Esophagus muscularis mucosa (tissue), 4 donors: ENCODE measurements around the gene BNC2. TPM values are rescaled to one million over a fixed set of nuclear protein-coding genes. Genes with fewer than 3 reads are reported as not detected.

ENCODE experiments used
- DNase-seq: peaks from one replicate; pipeline ENCODE4 v3.0.0-alpha.2; 2017; ENCODE audit errors: extremely low spot score
- H3K27ac ChIP-seq, 4 donors: fragments of 200-600 bp; sonication (generic); replicated peaks in 1 of 4; 1 replicate in 3 of 4; 2 replicates in 1 of 4; pipeline ENCODE4 v1.5.1; 2016 to 2019; ENCODE audit warnings: mild to moderate bottlenecking in 1 of 4
- H3K27me3 ChIP-seq, 4 donors: fragments of 200-600 bp; sonication (generic); one replicate each; pipeline versions ENCODE4 v1.5.1 to v1.6.0; 2016 to 2019
- H3K36me3 ChIP-seq, 4 donors: fragments of 200-600 bp; sonication (generic); one replicate each; pipeline ENCODE4 v1.5.1; 2016 to 2019
- H3K4me1 ChIP-seq, 4 donors: fragments of 200-600 bp; sonication (generic); one replicate each; pipeline ENCODE4 v1.5.1; 2016 to 2019
- H3K4me3 ChIP-seq, 4 donors: fragments of 200-600 bp; sonication (generic); 1 replicate in 2 of 4; 2 replicates in 2 of 4; pipeline ENCODE4 v1.5.1; 2016 to 2019; ENCODE audit warnings: mild to moderate bottlenecking in 4 of 4, moderate library complexity in 1 of 4
- H3K9me3 ChIP-seq, 4 donors: fragments of 200-600 bp; sonication (generic); 1 replicate in 3 of 4; 2 replicates in 1 of 4; pipeline ENCODE4 v1.5.1; 2016 to 2019
- EP300 ChIP-seq: sonication (generic); formaldehyde crosslinking; IDR thresholded peaks from one replicate; pipeline ENCODE4 v1.6.1; 2017; ENCODE audit warnings: antibody characterized with exemption
- POLR2A ChIP-seq: fragments of 450-650 bp; IDR thresholded peaks from one replicate; pipeline ENCODE4 v1.6.1; 2017; ENCODE audit warnings: antibody characterized with exemption, moderate library complexity, mild to moderate bottlenecking, low read depth
- POLR2AphosphoS5 ChIP-seq, 2 donors: sonication (generic); formaldehyde crosslinking; IDR thresholded peaks; one replicate each; pipeline ENCODE4 v1.6.1; 2017; ENCODE audit warnings: antibody characterized with exemption in 2 of 2
- WGBS: methylation state at CpG from one replicate; pipeline ENCODE4 v1.1.5; 2018; 5-methylcytosine and 5-hydroxymethylcytosine counted together
- intact Hi-C: fragments of 100-400 bp; cut with DNase I; formaldehyde crosslinking; loops from one replicate; pipeline ENCODE4 v1.15.1; 2023
- total RNA-seq, 4 donors: library from RNA; depleted of rRNA; stranded (reverse); fragments of >200 nt; gene quantifications; one replicate each; pipeline versions ENCODE4 v1.1.0 to v1.2.1, GENCODE V29; 2016
- TF ChIP-seq, protein P1 (sequence below), 3 experiments: fragments of 200-600 bp in 2 of 3; fragments of 450-650 bp in 1 of 3; sonication (generic) in 2 of 3; IDR thresholded peaks; one replicate each; pipeline ENCODE4 v1.5.1; 2017 to 2019; ENCODE audit warnings: antibody characterized with exemption in 3 of 3, mild to moderate bottlenecking in 2 of 3, moderate library complexity in 1 of 3

BNC2 gene
- total RNA-seq, 4 donors from 2014 or later: 95.3 to 138 (median 123) TPM

DNA sequence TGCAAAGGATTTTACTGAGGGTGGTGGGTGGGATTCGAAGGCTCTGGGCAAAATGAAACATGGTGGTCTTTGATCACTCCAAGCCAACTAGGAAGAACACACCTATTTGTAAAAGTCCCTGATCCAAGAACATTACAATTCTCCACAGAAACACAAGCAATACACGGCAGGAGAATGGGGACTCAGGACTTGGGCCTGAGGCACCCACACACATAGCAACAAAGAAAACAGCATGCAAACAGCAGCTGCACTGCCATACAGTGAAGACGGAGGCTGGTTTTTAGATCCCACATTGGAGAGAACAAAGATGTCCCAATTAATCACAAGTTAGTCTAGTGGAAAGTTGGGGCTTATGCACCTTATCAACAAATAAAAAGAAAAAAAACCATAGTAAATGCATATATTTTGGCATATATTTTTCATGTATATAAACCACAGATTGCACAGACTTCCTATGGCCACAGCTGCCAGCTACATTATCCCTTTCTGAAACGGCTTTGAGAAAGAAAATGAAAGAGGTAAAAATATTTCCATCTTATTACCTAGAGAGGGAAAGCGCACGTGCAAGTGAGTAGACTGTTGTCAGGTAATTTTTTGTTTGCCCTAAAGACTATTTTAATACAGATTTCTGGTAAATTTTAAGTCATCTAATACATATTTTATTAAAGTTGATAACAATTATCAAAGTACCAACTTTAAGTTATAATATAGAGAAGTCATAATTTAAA is 410.9 kb downstream of the BNC2 start:
- intact Hi-C loops: no loop called here
- WGBS: 53% methylated on average over 6 of the region's 6 CpGs
- no peak for TF ChIP-seq POLR2A
- no peak for TF ChIP-seq EP300

GRCh38 chr9:16458696-16459420 is 411.6 kb downstream of the BNC2 start:
- TF ChIP-seq, protein P1, sequence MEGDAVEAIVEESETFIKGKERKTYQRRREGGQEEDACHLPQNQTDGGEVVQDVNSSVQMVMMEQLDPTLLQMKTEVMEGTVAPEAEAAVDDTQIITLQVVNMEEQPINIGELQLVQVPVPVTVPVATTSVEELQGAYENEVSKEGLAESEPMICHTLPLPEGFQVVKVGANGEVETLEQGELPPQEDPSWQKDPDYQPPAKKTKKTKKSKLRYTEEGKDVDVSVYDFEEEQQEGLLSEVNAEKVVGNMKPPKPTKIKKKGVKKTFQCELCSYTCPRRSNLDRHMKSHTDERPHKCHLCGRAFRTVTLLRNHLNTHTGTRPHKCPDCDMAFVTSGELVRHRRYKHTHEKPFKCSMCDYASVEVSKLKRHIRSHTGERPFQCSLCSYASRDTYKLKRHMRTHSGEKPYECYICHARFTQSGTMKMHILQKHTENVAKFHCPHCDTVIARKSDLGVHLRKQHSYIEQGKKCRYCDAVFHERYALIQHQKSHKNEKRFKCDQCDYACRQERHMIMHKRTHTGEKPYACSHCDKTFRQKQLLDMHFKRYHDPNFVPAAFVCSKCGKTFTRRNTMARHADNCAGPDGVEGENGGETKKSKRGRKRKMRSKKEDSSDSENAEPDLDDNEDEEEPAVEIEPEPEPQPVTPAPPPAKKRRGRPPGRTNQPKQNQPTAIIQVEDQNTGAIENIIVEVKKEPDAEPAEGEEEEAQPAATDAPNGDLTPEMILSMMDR (IDR thresholded peaks at IDR 0.05): no peak
- TF ChIP-seq POLR2AphosphoS5 (IDR thresholded peaks at IDR 0.05): no peak
- no peak for TF ChIP-seq POLR2A
- TF ChIP-seq EP300: no peak
- no peak overlapping the region for H3K27ac ChIP-seq
- H3K9me3 ChIP-seq: no peaks in the 10 kb centered on the region
- DNase-seq: no peak
- intact Hi-C loops: no loop called here
- H3K4me1 ChIP-seq: peaks cover 0 to 40% (median 35%) of the 10 kb centered on the region in 4 donors
- WGBS: 43% methylated on average over 6 of the region's 6 CpGs
- no peaks in the 10 kb centered on the region for H3K36me3 ChIP-seq
- no peak overlapping the region for H3K4me3 ChIP-seq
- H3K27me3 ChIP-seq: no peaks in the 10 kb centered on the region

More for the DNA sequence above, 410.9 kb downstream of the BNC2 start:
- Histone ChIP-seq H3K27ac (no peak overlapping the region), H3K4me3 (no peak overlapping the region), H3K27me3 (no peaks in the 10 kb centered on the region), H3K9me3 (no peaks in the 10 kb centered on the region), H3K4me1 (peaks cover 0 to 40% (median 35%) of the 10 kb centered on the region in 4 donors), H3K36me3 (no peaks in the 10 kb centered on the region)
- no peak for DNase-seq

- TF ChIP-seq POLR2AphosphoS5 (IDR thresholded peaks at IDR 0.05) (no peak), POLR2A (no peak), EP300 (no peak)
- TF ChIP-seq, protein P1 (IDR thresholded peaks at IDR 0.05): no peak
- Histone ChIP-seq H3K4me1 (peaks cover 0 to 29% (median 26%) of the 10 kb centered on the region in 4 donors), H3K36me3 (no peaks in the 10 kb centered on the region), H3K9me3 (no peaks in the 10 kb centered on the region), H3K27me3 (no peaks in the 10 kb centered on the region), H3K4me3 (no peak overlapping the region), H3K27ac (no peak overlapping the region)
- no peak for DNase-seq
- intact Hi-C loops: no loop called here
Measured at GRCh38 chr9:16455842-16456241, 414.6 kb downstream of the BNC2 start.

DNA sequence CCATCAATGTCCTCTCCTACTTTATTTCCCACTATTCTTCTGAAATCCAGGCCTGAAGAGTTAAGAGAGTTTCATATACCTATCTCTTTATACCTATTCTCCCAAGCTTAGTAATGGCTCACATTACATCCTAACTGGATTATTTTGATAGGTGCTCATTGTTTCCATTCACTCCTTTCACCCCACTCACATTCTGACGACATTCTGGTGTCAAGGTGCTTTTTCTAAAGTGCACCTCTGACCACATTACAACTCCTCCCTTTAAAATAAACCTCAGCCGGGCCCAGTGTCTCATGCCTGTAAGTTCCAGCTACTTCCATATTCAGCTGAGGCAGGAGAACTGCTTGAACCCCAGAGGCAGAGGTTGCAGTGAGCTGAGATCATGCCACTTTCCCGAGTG is 417.1 kb downstream of the BNC2 start:
- H3K27ac ChIP-seq: no peak overlapping the region
- DNase-seq: no peak
- WGBS: 45% methylated on average over 3 of the region's 3 CpGs
- no peaks in the 10 kb centered on the region for H3K36me3 ChIP-seq
- intact Hi-C loops: no loop called here
- no peaks in the 10 kb centered on the region for H3K9me3 ChIP-seq
- H3K27me3 ChIP-seq: no peaks in the 10 kb centered on the region
- H3K4me3 ChIP-seq: no peak overlapping the region
- peaks cover 0 to 13% (median 9%) of the 10 kb centered on the region in 4 donors for H3K4me1 ChIP-seq
- TF ChIP-seq EP300 (no peak), POLR2AphosphoS5 (IDR thresholded peaks at IDR 0.05) (no peak), POLR2A (no peak)
- TF ChIP-seq, protein P1 (IDR thresholded peaks at IDR 0.05): no peak

DNA sequence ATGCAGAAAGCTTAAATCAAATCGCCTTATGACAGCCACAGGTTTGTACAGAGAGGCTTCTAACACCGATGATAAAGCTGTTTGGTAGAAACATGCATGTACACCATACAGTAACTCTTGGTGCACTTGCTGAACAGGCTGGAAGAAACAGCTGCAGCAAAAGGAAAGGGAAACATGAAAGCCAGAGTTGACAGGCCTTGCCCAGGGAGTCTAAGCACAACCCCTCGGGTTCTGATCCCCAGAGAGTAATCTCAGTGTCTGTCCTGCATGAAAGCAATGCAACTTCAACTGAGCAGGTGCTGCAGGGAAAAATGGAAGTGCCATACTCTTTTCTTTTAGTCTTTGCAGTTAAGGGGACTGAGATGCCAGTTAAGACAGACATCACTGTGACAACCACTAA is 419.9 kb downstream of the BNC2 start:
- no peaks in the 10 kb centered on the region for H3K9me3 ChIP-seq
- intact Hi-C loops: no loop called here
- H3K4me3 ChIP-seq: no peak overlapping the region
- no peaks in the 10 kb centered on the region for H3K36me3 ChIP-seq
- 78% methylated on average over 3 of the region's 3 CpGs for WGBS
- H3K4me1 ChIP-seq: peaks cover 0 to 15% (median 10%) of the 10 kb centered on the region in 4 donors
- TF ChIP-seq POLR2AphosphoS5 (IDR thresholded peaks at IDR 0.05): no peak
- TF ChIP-seq EP300: no peak
- TF ChIP-seq, protein P1 (IDR thresholded peaks at IDR 0.05): no peak
- TF ChIP-seq POLR2A: no peak
- H3K27me3 ChIP-seq: no peaks in the 10 kb centered on the region
- no peak for DNase-seq
- H3K27ac ChIP-seq: no peak overlapping the region
